GM12891 (cell line): ENCODE measurements around the gene DDA1.

Source experiments
- PAX5 ChIP-seq: IDR thresholded peaks from 2 replicates; pipeline ENCODE4 v1.6.1; 2011; ENCODE audit warnings: low read length, moderate library complexity, mild to moderate bottlenecking; ENCODE audit not compliant: insufficient read depth, severe bottlenecking
- POLR2A ChIP-seq: IDR thresholded peaks from 2 replicates; pipeline ENCODE4 v1.6.1; 2011; ENCODE audit warnings: low read depth, low read length, control low read depth
- POLR2AphosphoS5 ChIP-seq: IDR thresholded peaks from 2 replicates; pipeline ENCODE4 v1.6.1; 2011; ENCODE audit warnings: low read depth, low read length, control low read depth
- POU2F2 ChIP-seq: IDR thresholded peaks from 2 replicates; pipeline ENCODE4 v1.6.1; 2011; ENCODE audit warnings: low read depth, mild to moderate bottlenecking, control low read depth, low read length, moderate library complexity
- SPI1 ChIP-seq: IDR thresholded peaks from 2 replicates; pipeline ENCODE4 v1.6.1; 2011; ENCODE audit warnings: low read depth, low read length, control low read depth
- TAF1 ChIP-seq: IDR thresholded peaks from 2 replicates; pipeline ENCODE4 v1.6.1; 2011; ENCODE audit warnings: low read depth, low read length, control low read depth

DNA sequence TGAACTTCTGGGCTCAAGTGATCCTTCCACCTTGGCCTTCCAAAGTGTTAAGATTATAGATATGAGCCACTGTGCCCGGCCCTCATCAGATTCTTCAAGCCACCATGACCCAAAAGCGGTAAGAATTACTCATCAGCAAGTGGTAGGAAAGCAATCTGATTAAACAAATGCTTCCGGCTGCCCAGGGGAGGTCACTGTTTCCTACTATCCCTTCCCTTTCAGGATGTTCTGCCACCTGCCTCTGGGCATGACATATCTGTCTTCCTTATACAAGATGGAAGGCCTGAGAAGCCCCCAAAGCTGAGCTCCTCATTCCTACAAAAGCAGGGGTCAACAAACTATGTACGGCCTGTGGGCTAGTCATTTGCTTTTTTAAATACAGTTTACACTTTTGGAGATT lies 13.1 kb upstream of the DDA1 start:
- TF ChIP-seq POLR2A = no peak
- no peak for TF ChIP-seq POLR2AphosphoS5
- no peak for TF ChIP-seq PAX5
- TF ChIP-seq SPI1 = no peak
- no peak for TF ChIP-seq TAF1
- no peak for TF ChIP-seq POU2F2
